Nephron progenitor cell (in vitro differentiated cells): ENCODE results near the gene CAV2.

ENCODE experiments used
- DNase-seq: peaks from one replicate; pipeline ENCODE4 v3.0.0; 2021
- H3K27ac Mint-ChIP-seq: 2 replicates; pipeline ENCODE4 v1.8.0; 2021; ENCODE audit warnings: mild to moderate bottlenecking, moderate library complexity, mixed read lengths
- H3K27me3 Mint-ChIP-seq: 2 replicates; pipeline ENCODE4 v1.8.0; 2021; ENCODE audit warnings: mild to moderate bottlenecking, low read depth, mixed read lengths; ENCODE audit not compliant: poor library complexity
- H3K36me3 Mint-ChIP-seq: 2 replicates; pipeline ENCODE4 v1.8.0; 2021; ENCODE audit warnings: low read depth, mixed read lengths
- H3K4me1 Mint-ChIP-seq: 2 replicates; pipeline ENCODE4 v1.8.0; 2021; ENCODE audit warnings: mixed read lengths
- H3K4me3 Mint-ChIP-seq: 2 replicates; pipeline ENCODE4 v1.8.0; 2021; ENCODE audit warnings: mild to moderate bottlenecking, moderate library complexity, mixed read lengths
- H3K9me3 Mint-ChIP-seq: 2 replicates; pipeline ENCODE4 v1.8.0; 2021; ENCODE audit warnings: mild to moderate bottlenecking, moderate library complexity, mixed read lengths
- TF ChIP-seq, protein P1 (sequence below): fragments of 200-600 bp; sonication (generic); IDR thresholded peaks from 2 replicates; pipeline ENCODE4 v1.5.0; 2021; ENCODE audit warnings: antibody characterized with exemption

CAV2 gene

DNA sequence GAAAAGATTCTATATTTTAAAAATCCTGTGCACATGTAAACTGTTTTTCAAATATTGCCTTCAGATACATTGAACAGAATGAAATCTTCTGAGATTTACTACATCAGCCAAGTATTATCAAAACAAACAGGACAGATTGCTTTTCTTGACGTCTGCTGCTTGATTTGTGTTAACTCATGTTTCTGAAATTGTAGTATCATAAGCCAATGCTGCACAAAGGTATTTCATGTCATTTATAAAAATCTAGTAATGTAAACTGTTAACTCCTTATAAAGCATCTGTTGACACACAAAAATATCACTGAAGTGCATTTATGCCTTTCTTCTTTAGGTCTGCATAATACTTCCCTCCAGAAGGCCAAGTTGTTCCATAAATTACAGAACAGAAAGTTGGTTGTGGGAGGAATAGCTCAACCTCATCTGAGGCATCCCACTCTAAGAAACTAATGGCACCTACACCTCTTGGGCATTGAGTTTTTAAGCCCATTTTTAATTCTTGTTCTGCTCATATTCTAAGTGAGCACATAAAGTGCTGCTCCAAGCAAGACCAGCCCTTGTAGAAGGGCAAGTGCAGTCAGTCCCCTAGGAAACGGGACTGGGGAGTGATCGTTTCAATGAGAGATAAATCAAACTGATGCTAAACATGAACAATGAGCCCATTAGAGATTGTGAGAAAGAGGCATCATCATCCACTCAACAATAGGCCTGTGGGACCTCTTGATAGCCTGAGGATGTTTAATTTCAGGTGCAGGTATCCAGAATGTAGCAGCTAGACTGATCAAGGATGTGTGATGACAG is 53.8 kb downstream of the CAV2 start:
- no peaks in the 10 kb centered on the region for H3K36me3 Mint-ChIP-seq
- TF ChIP-seq, protein P1, sequence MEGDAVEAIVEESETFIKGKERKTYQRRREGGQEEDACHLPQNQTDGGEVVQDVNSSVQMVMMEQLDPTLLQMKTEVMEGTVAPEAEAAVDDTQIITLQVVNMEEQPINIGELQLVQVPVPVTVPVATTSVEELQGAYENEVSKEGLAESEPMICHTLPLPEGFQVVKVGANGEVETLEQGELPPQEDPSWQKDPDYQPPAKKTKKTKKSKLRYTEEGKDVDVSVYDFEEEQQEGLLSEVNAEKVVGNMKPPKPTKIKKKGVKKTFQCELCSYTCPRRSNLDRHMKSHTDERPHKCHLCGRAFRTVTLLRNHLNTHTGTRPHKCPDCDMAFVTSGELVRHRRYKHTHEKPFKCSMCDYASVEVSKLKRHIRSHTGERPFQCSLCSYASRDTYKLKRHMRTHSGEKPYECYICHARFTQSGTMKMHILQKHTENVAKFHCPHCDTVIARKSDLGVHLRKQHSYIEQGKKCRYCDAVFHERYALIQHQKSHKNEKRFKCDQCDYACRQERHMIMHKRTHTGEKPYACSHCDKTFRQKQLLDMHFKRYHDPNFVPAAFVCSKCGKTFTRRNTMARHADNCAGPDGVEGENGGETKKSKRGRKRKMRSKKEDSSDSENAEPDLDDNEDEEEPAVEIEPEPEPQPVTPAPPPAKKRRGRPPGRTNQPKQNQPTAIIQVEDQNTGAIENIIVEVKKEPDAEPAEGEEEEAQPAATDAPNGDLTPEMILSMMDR = no peak
- no peak for DNase-seq
- peaks cover 9% of the 10 kb centered on the region for H3K4me1 Mint-ChIP-seq
- no peak overlapping the region for H3K4me3 Mint-ChIP-seq
- no peak overlapping the region for H3K27ac Mint-ChIP-seq
- no peaks in the 10 kb centered on the region for H3K9me3 Mint-ChIP-seq
- H3K27me3 Mint-ChIP-seq = no peaks in the 10 kb centered on the region

DNA sequence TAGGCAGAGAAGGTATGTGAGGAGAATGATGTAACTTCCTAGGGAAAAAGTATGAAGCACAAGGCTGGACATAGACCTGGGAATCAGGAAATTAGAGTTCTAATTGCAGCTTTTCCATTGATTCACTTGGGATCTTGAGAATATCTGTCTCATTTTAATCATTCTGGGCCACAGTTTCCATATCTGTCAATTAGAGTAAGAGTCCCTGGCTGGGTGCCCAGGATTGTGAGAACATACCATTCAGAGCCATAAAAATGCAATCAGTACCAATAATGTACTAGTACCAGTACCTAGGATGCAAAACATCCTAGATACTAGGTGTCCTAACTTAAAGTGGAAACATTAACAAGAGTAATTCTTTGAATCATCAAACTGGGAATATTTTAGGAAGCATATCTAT is 54.9 kb downstream of the CAV2 start:
- Mint-ChIP-seq H3K9me3 (no peaks in the 10 kb centered on the region), H3K27ac (no peak overlapping the region), H3K4me3 (no peak overlapping the region), H3K27me3 (no peaks in the 10 kb centered on the region), H3K36me3 (no peaks in the 10 kb centered on the region), H3K4me1 (peaks cover 9% of the 10 kb centered on the region)
- TF ChIP-seq, protein P1 = no peak
- DNase-seq = no peak

- Mint-ChIP-seq H3K27ac (no peak overlapping the region), H3K27me3 (no peaks in the 10 kb centered on the region), H3K36me3 (no peaks in the 10 kb centered on the region), H3K9me3 (no peaks in the 10 kb centered on the region), H3K4me1 (peaks cover 11% of the 10 kb centered on the region), H3K4me3 (no peak overlapping the region)
- DNase-seq = no peak
- TF ChIP-seq, protein P1 = no peak
Observed at GRCh38 chr7:116554911-116555310, 55.4 kb downstream of the CAV2 start.

GRCh38 chr7:116557066-116557585 is 57.6 kb downstream of the CAV2 start:
- H3K4me1 Mint-ChIP-seq = peaks cover 15% of the 10 kb centered on the region
- H3K9me3 Mint-ChIP-seq = no peaks in the 10 kb centered on the region
- H3K27ac Mint-ChIP-seq = no peak overlapping the region
- DNase-seq = no peak
- TF ChIP-seq, protein P1 = no peak
- H3K4me3 Mint-ChIP-seq = no peak overlapping the region
- H3K36me3 Mint-ChIP-seq = no peaks in the 10 kb centered on the region
- peaks cover 5% of the 10 kb centered on the region for H3K27me3 Mint-ChIP-seq

- DNase-seq = no peak
- TF ChIP-seq, protein P1 = no peak
- peaks cover 8% of the 10 kb centered on the region for H3K27me3 Mint-ChIP-seq
- H3K9me3 Mint-ChIP-seq = no peaks in the 10 kb centered on the region
- no peak overlapping the region for H3K4me3 Mint-ChIP-seq
- no peak overlapping the region for H3K27ac Mint-ChIP-seq
- H3K36me3 Mint-ChIP-seq = no peaks in the 10 kb centered on the region
- H3K4me1 Mint-ChIP-seq = peaks cover 15% of the 10 kb centered on the region
Observed at GRCh38 chr7:116557901-116558300, 58.4 kb downstream of the CAV2 start.
